CD14-positive monocyte (primary cell): ENCODE data around the gene PEX5L. TPM values are rescaled to one million over a fixed set of nuclear protein-coding genes. Genes with fewer than 3 reads are reported as not detected.

ENCODE experiments used
- DNase-seq, 3 donors: peaks; one replicate each; pipeline ENCODE4 v3.0.0-alpha.2; 2011 to 2022
- H2AFZ ChIP-seq: 2 replicates; pipeline ENCODE4 v1.6.0; 2012; ENCODE audit warnings: mild to moderate bottlenecking, low read depth, low read length, inconsistent platforms; ENCODE audit not compliant: insufficient read depth, poor library complexity, severe bottlenecking
- H3K27ac ChIP-seq, 2 donors: 1 replicate in 1 of 2; 2 replicates in 1 of 2; pipeline ENCODE4 v1.5.1; 2012 to 2013; ENCODE audit warnings: low read length in 2 of 2, control low read depth in 1 of 2, inconsistent platforms in 1 of 2, low read depth in 1 of 2, mild to moderate bottlenecking in 1 of 2
- H3K27me3 ChIP-seq, 2 donors: one replicate each; pipeline versions ENCODE4 v1.6.0 to v1.6.1; 2011 to 2013; ENCODE audit warnings: low read length in 2 of 2; ENCODE audit not compliant: control insufficient read depth in 2 of 2, insufficient read depth in 2 of 2
- H3K36me3 ChIP-seq, 2 donors: replicated peaks in 1 of 2; 1 replicate in 1 of 2; 2 replicates in 1 of 2; pipeline versions ENCODE4 v1.5.1 to v1.6.1; 2012 to 2013; ENCODE audit warnings: low read length in 2 of 2, control low read depth in 1 of 2, inconsistent platforms in 1 of 2, mild to moderate bottlenecking in 1 of 2; ENCODE audit not compliant: insufficient read depth in 2 of 2, control insufficient read depth in 1 of 2
- H3K4me1 ChIP-seq, 2 donors: 1 replicate in 1 of 2; 2 replicates in 1 of 2; pipeline versions ENCODE4 v1.5.1 to v1.6.1; 2012 to 2013; ENCODE audit warnings: low read length in 2 of 2, control low read depth in 1 of 2, inconsistent platforms in 1 of 2, mild to moderate bottlenecking in 1 of 2, moderate library complexity in 1 of 2; ENCODE audit not compliant: insufficient read depth in 2 of 2, control insufficient read depth in 1 of 2
- H3K4me2 ChIP-seq: replicated peaks from 2 replicates; pipeline ENCODE3; 2012; ENCODE audit warnings: low read length, moderate library complexity, mild to moderate bottlenecking; ENCODE audit not compliant: poor library complexity, severe bottlenecking; ENCODE audit errors: extremely low read depth
- H3K4me3 ChIP-seq, 3 experiments: fragments of 200-600 bp in 1 of 3; sonication (generic) in 1 of 3; replicated peaks in 1 of 3; 1 replicate in 2 of 3; 2 replicates in 1 of 3; pipeline ENCODE4 v1.5.1; 2011 to 2013; ENCODE audit warnings: low read length in 3 of 3, mild to moderate bottlenecking in 3 of 3, control low read depth in 2 of 3, low read depth in 2 of 3, inconsistent platforms in 1 of 3, moderate library complexity in 1 of 3
- H3K79me2 ChIP-seq: 2 replicates; pipeline ENCODE4 v1.6.0; 2012; ENCODE audit warnings: mild to moderate bottlenecking, control low read depth, inconsistent platforms, low read length, moderate library complexity; ENCODE audit not compliant: insufficient read depth
- H3K9ac ChIP-seq: 2 replicates; pipeline ENCODE4 v1.6.0; 2017; ENCODE audit warnings: low read length, mild to moderate bottlenecking; ENCODE audit not compliant: insufficient read depth, poor library complexity, severe bottlenecking
- H3K9me3 ChIP-seq, 2 donors: replicated peaks in 1 of 2; 1 replicate in 1 of 2; 2 replicates in 1 of 2; pipeline versions ENCODE4 v1.5.1 to v1.6.1; 2012 to 2013; ENCODE audit warnings: low read length in 2 of 2, control low read depth in 1 of 2; ENCODE audit not compliant: control insufficient read depth in 1 of 2, insufficient read depth in 1 of 2
- H4K20me1 ChIP-seq: 2 replicates; pipeline ENCODE4 v1.6.0; 2012; ENCODE audit warnings: mild to moderate bottlenecking, low read length, control low read depth, moderate library complexity; ENCODE audit not compliant: insufficient read depth
- H3K27ac Mint-ChIP-seq, 7 donors: one replicate each; pipeline ENCODE4 v1.8.0; 2020; ENCODE audit warnings: mild to moderate bottlenecking in 7 of 7, mixed read lengths in 7 of 7, moderate library complexity in 6 of 7, inconsistent platforms in 2 of 7
- H3K27me3 Mint-ChIP-seq, 3 donors: one replicate each; pipeline ENCODE4 v1.8.0; 2021 to 2022; ENCODE audit warnings: low read depth in 3 of 3, mild to moderate bottlenecking in 3 of 3, mixed read lengths in 3 of 3, moderate library complexity in 3 of 3, inconsistent platforms in 1 of 3
- H3K36me3 Mint-ChIP-seq, 2 donors: one replicate each; pipeline ENCODE4 v1.8.0; 2020; ENCODE audit warnings: mixed read lengths in 2 of 2, inconsistent platforms in 1 of 2, mild to moderate bottlenecking in 1 of 2
- H3K4me1 Mint-ChIP-seq: one replicate; pipeline ENCODE4 v1.8.0; 2020; ENCODE audit warnings: mild to moderate bottlenecking, mixed read lengths
- H3K4me3 Mint-ChIP-seq, 2 donors: one replicate each; pipeline ENCODE4 v1.8.0; 2020; ENCODE audit warnings: mild to moderate bottlenecking in 2 of 2, mixed read lengths in 2 of 2, moderate library complexity in 1 of 2
- H3K9me3 Mint-ChIP-seq, 7 donors: one replicate each; pipeline ENCODE4 v1.8.0; 2020 to 2022; ENCODE audit warnings: mixed read lengths in 7 of 7, mild to moderate bottlenecking in 6 of 7, moderate library complexity in 6 of 7, inconsistent platforms in 2 of 7
- WGBS: methylation state at CpG from one replicate; pipeline ENCODE4 v1.1.5; 2013; ENCODE audit warnings: missing lambda C conversion rate; ENCODE audit not compliant: insufficient coverage; 5-methylcytosine and 5-hydroxymethylcytosine counted together
- intact Hi-C, 2 donors: fragments of 100-400 bp; cut with micrococcal nuclease; formaldehyde crosslinking; loops; one replicate each; pipeline versions ENCODE4 v1.15.0 to v1.15.1; 2023
- polyA plus RNA-seq, 3 donors: library from polyadenylated mRNA; depleted of rRNA in 1 of 3; unstranded in 2 of 3; stranded (reverse) in 1 of 3; fragments of 300-500 nt in 2 of 3; fragments of >200 nt in 1 of 3; fragmentation: Illumina TruSeq in 2 of 3; gene quantifications; 1 replicate in 2 of 3; 2 replicates in 1 of 3; pipeline ENCODE4 v1.2.3, GENCODE V29; 2012 to 2021
- TF ChIP-seq, protein P1 (sequence below): fragments of 200-600 bp; IDR thresholded peaks from one replicate; pipeline ENCODE4 v1.8.0; 2022; ENCODE audit warnings: antibody characterized with exemption, mild to moderate bottlenecking

The PEX5L gene
- polyA plus RNA-seq, 3 donors = not detected

DNA sequence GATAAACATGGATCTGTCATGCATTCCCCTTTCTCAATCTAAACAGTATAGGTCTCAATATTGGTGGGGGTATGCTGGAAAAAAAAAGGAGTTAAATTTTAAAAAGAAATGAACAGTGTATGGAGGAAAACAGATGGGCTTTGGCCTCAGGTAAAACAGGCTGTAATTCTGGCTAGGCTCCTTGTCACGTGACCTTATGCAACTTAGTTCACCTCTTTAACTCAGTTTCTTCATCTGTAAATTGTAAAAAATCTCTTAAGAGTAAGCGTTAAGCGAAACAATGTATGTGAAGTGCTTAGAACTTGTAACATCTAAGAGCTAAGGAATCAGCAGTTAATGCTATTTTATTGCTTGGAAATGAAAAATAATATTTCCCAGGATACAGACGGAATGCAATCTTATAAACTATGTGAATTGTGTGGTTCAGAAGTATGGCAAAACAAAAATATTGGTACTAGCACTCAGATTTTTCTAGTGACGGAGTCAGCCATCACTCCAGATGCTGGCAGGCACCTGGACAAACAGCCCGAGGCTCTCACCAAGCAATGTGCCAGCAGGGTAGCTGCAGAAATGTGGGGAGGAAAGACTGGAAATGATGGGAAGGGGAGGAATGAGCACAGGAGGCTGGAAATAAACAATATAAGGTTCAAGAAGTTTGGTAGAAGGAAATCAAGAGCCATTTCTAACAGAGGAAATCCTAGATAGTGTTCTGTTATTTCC is 211.1 kb downstream of the PEX5L start:
- no peaks in the 10 kb centered on the region for H3K27me3 ChIP-seq
- no peak overlapping the region for H3K4me3 ChIP-seq
- H3K79me2 ChIP-seq = no peaks in the 10 kb centered on the region
- H3K4me1 ChIP-seq = no peaks in the 10 kb centered on the region
- no peak overlapping the region for H2AFZ ChIP-seq
- no peaks in the 10 kb centered on the region for H4K20me1 ChIP-seq
- no peaks in the 10 kb centered on the region for H3K9me3 ChIP-seq
- Mint-ChIP-seq H3K4me3 (no peak overlapping the region), H3K9me3 (peaks cover 0 to 2% (median 0%) of the 10 kb centered on the region in 7 donors), H3K27ac (no peak overlapping the region), H3K4me1 (no peaks in the 10 kb centered on the region), H3K27me3 (peaks cover 5 to 11% (median 9%) of the 10 kb centered on the region in 3 donors), H3K36me3 (no peaks in the 10 kb centered on the region)
- no peaks in the 10 kb centered on the region for H3K36me3 ChIP-seq
- 80% methylated on average over 3 of the region's 6 CpGs for WGBS
- no peak for DNase-seq
- no peak overlapping the region for H3K9ac ChIP-seq
- TF ChIP-seq, protein P1, sequence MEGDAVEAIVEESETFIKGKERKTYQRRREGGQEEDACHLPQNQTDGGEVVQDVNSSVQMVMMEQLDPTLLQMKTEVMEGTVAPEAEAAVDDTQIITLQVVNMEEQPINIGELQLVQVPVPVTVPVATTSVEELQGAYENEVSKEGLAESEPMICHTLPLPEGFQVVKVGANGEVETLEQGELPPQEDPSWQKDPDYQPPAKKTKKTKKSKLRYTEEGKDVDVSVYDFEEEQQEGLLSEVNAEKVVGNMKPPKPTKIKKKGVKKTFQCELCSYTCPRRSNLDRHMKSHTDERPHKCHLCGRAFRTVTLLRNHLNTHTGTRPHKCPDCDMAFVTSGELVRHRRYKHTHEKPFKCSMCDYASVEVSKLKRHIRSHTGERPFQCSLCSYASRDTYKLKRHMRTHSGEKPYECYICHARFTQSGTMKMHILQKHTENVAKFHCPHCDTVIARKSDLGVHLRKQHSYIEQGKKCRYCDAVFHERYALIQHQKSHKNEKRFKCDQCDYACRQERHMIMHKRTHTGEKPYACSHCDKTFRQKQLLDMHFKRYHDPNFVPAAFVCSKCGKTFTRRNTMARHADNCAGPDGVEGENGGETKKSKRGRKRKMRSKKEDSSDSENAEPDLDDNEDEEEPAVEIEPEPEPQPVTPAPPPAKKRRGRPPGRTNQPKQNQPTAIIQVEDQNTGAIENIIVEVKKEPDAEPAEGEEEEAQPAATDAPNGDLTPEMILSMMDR = no peak
- no peak overlapping the region for H3K4me2 ChIP-seq
- H3K27ac ChIP-seq = no peak overlapping the region
- intact Hi-C loops = no loop called here

DNA sequence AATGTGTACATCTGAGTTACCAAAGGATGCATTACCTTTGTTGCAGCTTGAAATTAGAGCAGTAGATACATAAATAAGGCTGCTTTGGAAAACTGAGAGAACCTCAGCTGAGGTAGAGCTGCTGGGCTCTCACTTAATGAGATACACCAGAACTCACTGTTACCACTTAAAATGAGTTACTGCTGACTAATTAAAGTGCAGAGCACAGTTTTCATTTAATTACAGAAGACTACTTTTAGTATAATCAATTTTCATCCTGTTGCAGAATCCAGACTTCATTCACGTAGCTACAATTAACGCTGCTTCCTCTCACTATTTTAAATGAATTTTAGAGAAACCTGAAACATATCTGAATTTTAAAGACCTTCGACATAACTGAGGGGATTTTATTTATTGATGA is 214.4 kb downstream of the PEX5L start:
- Histone ChIP-seq H2AFZ (no peak overlapping the region), H3K4me2 (no peak overlapping the region), H3K79me2 (no peaks in the 10 kb centered on the region), H3K27me3 (peaks cover 0 to 2% of the 10 kb centered on the region in 2 donors), H3K4me1 (no peaks in the 10 kb centered on the region), H3K9ac (no peak overlapping the region), H3K4me3 (no peak overlapping the region), H3K9me3 (no peaks in the 10 kb centered on the region), H3K36me3 (no peaks in the 10 kb centered on the region), H3K27ac (no peak overlapping the region), H4K20me1 (no peaks in the 10 kb centered on the region)
- peaks cover 8 to 15% (median 12%) of the 10 kb centered on the region in 3 donors for H3K27me3 Mint-ChIP-seq
- H3K4me1 Mint-ChIP-seq = no peaks in the 10 kb centered on the region
- TF ChIP-seq, protein P1 = no peak
- intact Hi-C loops = no loop called here
- no CpG with 5 or more reads among the region's 3 CpGs for WGBS
- no peak overlapping the region for H3K27ac Mint-ChIP-seq
- no peaks in the 10 kb centered on the region for H3K36me3 Mint-ChIP-seq
- H3K4me3 Mint-ChIP-seq = no peak overlapping the region
- DNase-seq = no peak
- H3K9me3 Mint-ChIP-seq = peaks cover 0 to 4% (median 0%) of the 10 kb centered on the region in 7 donors
